ENCODE data around the gene FBXL3. TPM values are rescaled to one million over a fixed set of nuclear protein-coding genes. Genes with fewer than 3 reads are reported as not detected.

FBXL3 gene
- total RNA-seq, 1 donor from 2014 or later = 59.4 TPM

DNA sequence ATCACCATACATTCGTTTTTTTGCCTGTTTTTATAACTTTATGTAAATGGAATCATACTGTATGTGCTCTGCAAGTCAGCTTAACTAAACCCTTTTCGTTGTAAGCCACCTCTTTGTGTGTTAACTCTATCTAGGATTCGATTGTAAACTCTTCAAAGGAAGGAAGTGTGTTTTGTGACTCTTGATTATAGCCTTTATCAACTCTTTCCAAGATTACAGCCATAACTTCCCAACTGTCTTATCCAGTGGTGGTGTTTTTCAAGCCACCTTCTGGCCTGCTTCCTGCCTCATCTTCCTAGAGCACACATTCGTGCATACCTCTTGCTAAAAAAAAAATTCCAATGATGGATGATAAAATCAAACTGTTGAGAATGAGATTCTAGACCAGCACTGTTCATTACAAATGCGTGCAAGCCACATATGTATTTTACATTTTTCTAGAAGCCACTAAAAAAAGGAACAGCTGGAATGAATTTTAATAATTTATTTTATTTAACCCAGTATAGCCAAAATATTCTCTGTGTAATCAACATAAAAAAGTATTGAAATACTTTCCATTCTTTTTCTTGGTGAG is 12.0 kb upstream of the FBXL3 start:
- DNase-seq (ENCODE audit: extremely low spot score in 2 of 2) = no peak
- Histone ChIP-seq H3K27me3 (no peaks in the 10 kb centered on the region), H3K4me1 (no peaks in the 10 kb centered on the region), H3K4me3 (no peak overlapping the region), H3K36me3 (no peaks in the 10 kb centered on the region), H3K9me3 (no peaks in the 10 kb centered on the region), H3K27ac (no peak overlapping the region)
- TF ChIP-seq, protein P1, sequence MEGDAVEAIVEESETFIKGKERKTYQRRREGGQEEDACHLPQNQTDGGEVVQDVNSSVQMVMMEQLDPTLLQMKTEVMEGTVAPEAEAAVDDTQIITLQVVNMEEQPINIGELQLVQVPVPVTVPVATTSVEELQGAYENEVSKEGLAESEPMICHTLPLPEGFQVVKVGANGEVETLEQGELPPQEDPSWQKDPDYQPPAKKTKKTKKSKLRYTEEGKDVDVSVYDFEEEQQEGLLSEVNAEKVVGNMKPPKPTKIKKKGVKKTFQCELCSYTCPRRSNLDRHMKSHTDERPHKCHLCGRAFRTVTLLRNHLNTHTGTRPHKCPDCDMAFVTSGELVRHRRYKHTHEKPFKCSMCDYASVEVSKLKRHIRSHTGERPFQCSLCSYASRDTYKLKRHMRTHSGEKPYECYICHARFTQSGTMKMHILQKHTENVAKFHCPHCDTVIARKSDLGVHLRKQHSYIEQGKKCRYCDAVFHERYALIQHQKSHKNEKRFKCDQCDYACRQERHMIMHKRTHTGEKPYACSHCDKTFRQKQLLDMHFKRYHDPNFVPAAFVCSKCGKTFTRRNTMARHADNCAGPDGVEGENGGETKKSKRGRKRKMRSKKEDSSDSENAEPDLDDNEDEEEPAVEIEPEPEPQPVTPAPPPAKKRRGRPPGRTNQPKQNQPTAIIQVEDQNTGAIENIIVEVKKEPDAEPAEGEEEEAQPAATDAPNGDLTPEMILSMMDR (IDR thresholded peaks at IDR 0.05) = no peak
- intact Hi-C loops (cut with DNase I) = no loop called here

DNA sequence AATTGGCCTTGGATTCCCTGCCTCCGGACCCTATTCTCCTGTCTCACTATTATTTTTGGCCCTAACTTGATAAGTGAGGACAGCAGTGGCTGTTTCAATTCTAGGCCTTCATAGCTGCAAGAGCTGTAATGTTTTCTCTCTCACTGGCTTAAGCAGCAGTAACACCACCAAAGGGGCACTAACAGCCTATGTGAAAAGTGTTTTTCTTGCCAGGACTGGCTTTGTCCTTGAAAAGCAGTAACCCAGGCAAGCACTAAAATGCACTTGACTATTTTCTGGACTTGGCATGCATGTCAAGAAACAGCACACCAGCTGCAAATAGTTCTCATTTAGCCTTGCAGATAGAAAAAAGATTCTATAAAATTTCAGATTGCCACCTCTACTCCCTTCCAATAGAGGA is 9.3 kb upstream of the FBXL3 start:
- no peaks in the 10 kb centered on the region for H3K9me3 ChIP-seq
- DNase-seq (ENCODE audit: extremely low spot score in 2 of 2) = no peak
- no peak overlapping the region for H3K4me3 ChIP-seq
- H3K27ac ChIP-seq = no peak overlapping the region
- no peaks in the 10 kb centered on the region for H3K27me3 ChIP-seq
- H3K36me3 ChIP-seq = no peaks in the 10 kb centered on the region
- TF ChIP-seq, protein P1 (IDR thresholded peaks at IDR 0.05) = no peak
- TF ChIP-seq POLR2AphosphoS5 (IDR thresholded peaks at IDR 0.05; ENCODE audit: insufficient read depth in 1 of 2, low read depth in 1 of 2) (no peak), POLR2A (IDR thresholded peaks at IDR 0.05) (no peak)
- H3K4me1 ChIP-seq = no peaks in the 10 kb centered on the region
- intact Hi-C loops (cut with DNase I) = no loop called here

DNA sequence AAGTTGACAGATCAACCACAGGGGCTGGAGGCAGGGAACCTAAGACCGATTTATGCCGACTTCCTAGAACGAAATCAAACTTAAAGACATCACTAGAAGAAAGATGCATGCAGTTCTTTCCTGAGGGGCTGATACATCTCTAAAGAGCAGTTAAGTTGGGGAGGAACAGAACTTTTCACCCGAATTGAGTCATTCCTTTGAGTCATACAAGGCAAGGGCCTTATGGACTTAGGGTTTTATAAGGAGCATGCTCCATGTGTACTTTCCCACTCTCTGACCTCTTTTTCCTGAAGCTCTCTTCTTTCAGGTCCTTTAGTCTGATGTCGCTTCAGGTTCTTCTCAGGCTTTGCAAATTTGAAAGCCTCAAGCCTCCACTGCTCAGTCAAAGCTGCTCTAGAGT is 7.9 kb upstream of the FBXL3 start:
- DNase-seq (ENCODE audit: extremely low spot score in 2 of 2) = no peak
- no peak overlapping the region for H3K27ac ChIP-seq
- H3K4me3 ChIP-seq = no peak overlapping the region
- H3K36me3 ChIP-seq = no peaks in the 10 kb centered on the region
- TF ChIP-seq POLR2A (IDR thresholded peaks at IDR 0.05) (no peak), POLR2AphosphoS5 (IDR thresholded peaks at IDR 0.05; ENCODE audit: insufficient read depth in 1 of 2, low read depth in 1 of 2) (no peak)
- TF ChIP-seq, protein P1 (IDR thresholded peaks at IDR 0.05) = no peak
- no peaks in the 10 kb centered on the region for H3K9me3 ChIP-seq
- H3K4me1 ChIP-seq = no peaks in the 10 kb centered on the region
- intact Hi-C loops (cut with DNase I) = no loop called here
- H3K27me3 ChIP-seq = no peaks in the 10 kb centered on the region

DNA sequence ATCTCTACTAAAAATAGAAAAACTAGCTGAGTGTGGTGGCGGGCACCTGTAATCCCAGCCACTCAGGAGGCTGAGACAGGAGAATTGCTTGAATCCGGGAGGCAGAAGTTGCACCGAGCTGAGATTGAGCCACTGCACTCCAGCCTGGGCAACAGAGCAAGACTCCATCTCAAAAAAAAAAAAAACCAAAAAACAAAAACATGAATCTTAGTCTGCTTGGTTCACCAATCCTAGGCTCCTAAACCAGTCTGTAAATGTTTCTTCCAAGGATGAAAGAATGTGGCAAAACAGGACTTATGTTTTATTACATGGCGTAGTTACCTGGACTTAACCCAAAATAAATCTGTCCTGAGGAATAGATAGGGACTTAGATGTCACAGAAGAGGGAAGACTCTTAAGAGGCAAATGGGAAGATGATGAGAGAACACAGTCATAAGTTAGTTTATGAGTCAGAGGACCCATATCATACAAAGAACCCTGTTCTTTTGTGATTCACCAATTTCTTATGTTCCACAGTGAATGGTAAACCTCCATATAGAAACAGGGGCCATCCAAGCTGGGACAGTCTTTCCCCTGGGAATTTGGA is 6.9 kb upstream of the FBXL3 start:
- no peak for DNase-seq (ENCODE audit: extremely low spot score in 2 of 2)
- no peaks in the 10 kb centered on the region for H3K9me3 ChIP-seq
- no peaks in the 10 kb centered on the region for H3K27me3 ChIP-seq
- H3K4me3 ChIP-seq = no peak overlapping the region
- peaks cover 2% of the 10 kb centered on the region for H3K4me1 ChIP-seq
- intact Hi-C loops (cut with DNase I) = no loop called here
- no peaks in the 10 kb centered on the region for H3K36me3 ChIP-seq
- TF ChIP-seq POLR2AphosphoS5 (IDR thresholded peaks at IDR 0.05; ENCODE audit: insufficient read depth in 1 of 2, low read depth in 1 of 2) (no peak), POLR2A (IDR thresholded peaks at IDR 0.05) (no peak)
- TF ChIP-seq, protein P1 (IDR thresholded peaks at IDR 0.05) = no peak
- no peak overlapping the region for H3K27ac ChIP-seq

DNA sequence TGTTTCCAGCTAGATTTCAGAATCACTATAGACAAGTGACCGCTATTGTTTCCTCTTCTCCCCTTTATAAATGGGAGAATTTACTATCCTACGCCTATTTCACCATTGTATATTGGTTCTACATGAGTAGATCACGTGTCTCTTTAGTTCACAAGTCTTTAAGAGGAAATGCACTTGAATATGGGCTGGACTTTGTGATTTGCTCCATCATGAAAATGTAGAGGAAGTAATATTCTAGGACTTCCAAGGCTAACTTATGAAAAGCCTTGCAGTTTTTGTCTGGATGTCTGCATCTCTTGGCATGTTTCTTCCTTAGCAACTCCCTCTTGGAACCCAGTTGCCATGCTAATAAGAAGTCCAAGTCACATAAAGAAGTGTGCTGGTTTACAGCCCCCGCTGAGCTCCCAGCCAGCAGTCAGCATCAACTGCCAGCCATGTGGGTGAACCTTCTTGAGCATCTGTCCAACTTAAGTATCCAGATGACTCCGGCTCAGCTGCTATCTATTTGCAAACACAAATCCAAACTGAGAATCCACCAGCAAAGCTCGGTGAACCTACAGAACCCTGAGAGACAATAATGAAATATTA is 4.8 kb upstream of the FBXL3 start:
- Histone ChIP-seq H3K27me3 (no peaks in the 10 kb centered on the region), H3K4me1 (peaks cover 16% of the 10 kb centered on the region), H3K9me3 (no peaks in the 10 kb centered on the region), H3K27ac (no peak overlapping the region), H3K36me3 (no peaks in the 10 kb centered on the region), H3K4me3 (no peak overlapping the region)
- TF ChIP-seq POLR2AphosphoS5 (IDR thresholded peaks at IDR 0.05; ENCODE audit: insufficient read depth in 1 of 2, low read depth in 1 of 2) (no peak), POLR2A (IDR thresholded peaks at IDR 0.05) (no peak)
- TF ChIP-seq, protein P1 (IDR thresholded peaks at IDR 0.05) = no peak
- no peak for DNase-seq (ENCODE audit: extremely low spot score in 2 of 2)
- intact Hi-C loops (cut with DNase I) = no loop called here
